Neural progenitor cell (in vitro differentiated cells): ENCODE measurements around the gene SYT1.

Experiments
- CTCF ChIP-seq: fragments of 200-600 bp; sonication (generic); IDR thresholded peaks from 2 replicates; pipeline ENCODE4 v1.5.1; 2017; ENCODE audit warnings: antibody characterized with exemption, mild to moderate bottlenecking
- EZH2 ChIP-seq: fragments of 200-600 bp; sonication (generic); IDR thresholded peaks from 2 replicates; pipeline ENCODE4 v1.6.1; 2017; ENCODE audit warnings: antibody characterized with exemption, mild to moderate bottlenecking, moderate library complexity

DNA sequence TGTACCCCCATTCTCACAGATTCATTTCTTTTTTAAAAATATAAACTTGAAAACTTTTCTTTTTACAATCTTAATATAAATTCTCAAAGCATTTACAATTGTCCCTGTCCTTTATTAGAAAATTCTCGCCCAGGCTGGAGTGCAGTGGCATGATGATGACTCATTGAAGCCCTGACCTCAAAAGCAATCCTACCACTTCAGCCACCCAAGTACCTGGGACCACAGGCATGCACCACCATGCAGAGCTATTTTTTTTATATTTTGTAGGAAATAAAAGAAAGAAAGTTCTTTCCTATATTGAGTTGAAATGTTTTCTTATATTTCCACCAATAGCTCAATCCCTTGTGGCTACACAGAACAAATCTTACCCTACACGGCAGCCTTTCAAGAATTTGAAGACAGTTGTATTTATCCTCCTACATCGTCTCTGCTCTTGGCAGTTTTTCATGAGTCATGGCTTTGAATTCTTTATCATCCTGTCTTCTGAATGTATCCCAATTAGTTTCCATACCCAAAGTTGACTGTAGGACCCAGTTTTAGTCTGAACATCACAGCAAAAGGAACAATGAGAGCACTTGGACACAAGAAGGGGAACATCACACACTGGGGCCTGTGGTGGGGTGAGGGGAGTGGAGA lies 52.4 kb downstream of the SYT1 start:
- TF ChIP-seq CTCF = no peak
- TF ChIP-seq EZH2 = no peak
